Measurements from ENCODE around the gene KIF6.

KIF6 gene

GRCh38 chr6:39424831-39425230, 300.4 kb downstream of the KIF6 start:
- no peak for DNase-seq (ENCODE audit: low read depth)
- TF ChIP-seq, protein P1, sequence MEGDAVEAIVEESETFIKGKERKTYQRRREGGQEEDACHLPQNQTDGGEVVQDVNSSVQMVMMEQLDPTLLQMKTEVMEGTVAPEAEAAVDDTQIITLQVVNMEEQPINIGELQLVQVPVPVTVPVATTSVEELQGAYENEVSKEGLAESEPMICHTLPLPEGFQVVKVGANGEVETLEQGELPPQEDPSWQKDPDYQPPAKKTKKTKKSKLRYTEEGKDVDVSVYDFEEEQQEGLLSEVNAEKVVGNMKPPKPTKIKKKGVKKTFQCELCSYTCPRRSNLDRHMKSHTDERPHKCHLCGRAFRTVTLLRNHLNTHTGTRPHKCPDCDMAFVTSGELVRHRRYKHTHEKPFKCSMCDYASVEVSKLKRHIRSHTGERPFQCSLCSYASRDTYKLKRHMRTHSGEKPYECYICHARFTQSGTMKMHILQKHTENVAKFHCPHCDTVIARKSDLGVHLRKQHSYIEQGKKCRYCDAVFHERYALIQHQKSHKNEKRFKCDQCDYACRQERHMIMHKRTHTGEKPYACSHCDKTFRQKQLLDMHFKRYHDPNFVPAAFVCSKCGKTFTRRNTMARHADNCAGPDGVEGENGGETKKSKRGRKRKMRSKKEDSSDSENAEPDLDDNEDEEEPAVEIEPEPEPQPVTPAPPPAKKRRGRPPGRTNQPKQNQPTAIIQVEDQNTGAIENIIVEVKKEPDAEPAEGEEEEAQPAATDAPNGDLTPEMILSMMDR (IDR thresholded peaks at IDR 0.05; ENCODE audit: insufficient read depth, low read depth, low read length, missing control alignments) = no peak
- no peak overlapping the region for H3K4me3 ChIP-seq (ENCODE audit: low read depth, low read length)

DNA sequence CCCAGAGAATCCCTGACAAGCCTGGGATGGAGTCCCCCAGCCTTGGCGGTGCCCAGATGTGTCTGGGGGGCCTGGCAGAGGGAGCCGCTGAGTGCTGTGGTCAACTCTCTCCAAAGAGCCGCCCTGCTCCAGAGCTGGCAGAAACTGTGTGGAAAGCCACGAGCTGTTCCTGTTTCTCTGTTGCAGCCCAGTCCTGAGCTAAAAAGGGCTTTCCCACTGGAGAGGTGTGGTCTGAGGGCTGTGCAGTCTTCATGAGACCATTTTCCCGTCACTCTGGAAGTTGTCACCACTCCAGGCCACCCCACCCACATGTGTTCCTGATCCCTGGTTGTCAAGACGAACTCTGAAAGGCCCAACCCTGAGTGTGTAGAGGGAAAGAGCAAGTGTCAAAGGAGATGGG, 303.0 kb downstream of the KIF6 start:
- H3K4me3 ChIP-seq (ENCODE audit: low read depth, low read length) = no peak overlapping the region
- no peak for DNase-seq (ENCODE audit: low read depth)
- TF ChIP-seq, protein P1 (IDR thresholded peaks at IDR 0.05; ENCODE audit: insufficient read depth, low read depth, low read length, missing control alignments) = no peak

DNA sequence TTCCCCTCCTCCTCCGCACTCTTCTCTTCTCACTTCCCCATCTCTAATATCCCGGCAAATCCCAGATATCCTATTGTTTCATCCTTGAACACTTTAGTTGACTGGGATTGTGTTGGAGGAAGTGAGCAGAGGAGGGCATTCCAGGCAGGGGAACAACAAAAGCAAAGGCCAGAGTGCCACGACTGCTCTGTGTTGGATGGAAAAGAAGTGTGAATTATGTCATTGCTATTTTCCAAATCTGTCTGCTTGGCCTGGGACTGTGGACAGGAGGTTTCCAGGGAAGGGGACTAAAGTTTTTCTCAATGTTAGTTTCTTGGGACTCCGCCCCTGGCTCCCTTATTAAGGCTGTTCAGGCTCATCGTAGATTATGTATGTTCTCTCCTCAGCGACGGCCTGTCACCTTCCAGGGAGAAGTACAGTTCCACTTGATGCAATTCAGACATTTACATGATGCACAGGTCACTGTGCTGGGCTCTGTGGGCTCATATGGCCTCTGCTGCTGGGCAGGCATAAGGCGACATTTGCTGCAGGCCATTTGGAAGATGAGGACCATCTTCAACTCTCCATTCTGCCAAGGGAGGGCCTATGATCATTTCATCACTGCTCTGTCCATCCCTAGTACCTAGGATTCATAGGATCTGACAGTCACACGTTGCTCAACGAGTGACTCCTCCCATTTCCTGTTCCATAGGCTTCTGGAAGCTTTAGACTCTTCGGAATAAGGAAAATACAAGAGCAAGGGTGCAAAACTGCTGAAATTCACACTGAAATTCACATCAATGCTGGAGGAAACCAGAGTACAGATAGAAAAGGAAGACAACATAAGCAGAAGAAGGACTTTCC, 303.6 kb downstream of the KIF6 start:
- TF ChIP-seq, protein P1 (IDR thresholded peaks at IDR 0.05; ENCODE audit: insufficient read depth, low read depth, low read length, missing control alignments) = no peak
- no peak for DNase-seq (ENCODE audit: low read depth)
- no peak overlapping the region for H3K4me3 ChIP-seq (ENCODE audit: low read depth, low read length)

DNA sequence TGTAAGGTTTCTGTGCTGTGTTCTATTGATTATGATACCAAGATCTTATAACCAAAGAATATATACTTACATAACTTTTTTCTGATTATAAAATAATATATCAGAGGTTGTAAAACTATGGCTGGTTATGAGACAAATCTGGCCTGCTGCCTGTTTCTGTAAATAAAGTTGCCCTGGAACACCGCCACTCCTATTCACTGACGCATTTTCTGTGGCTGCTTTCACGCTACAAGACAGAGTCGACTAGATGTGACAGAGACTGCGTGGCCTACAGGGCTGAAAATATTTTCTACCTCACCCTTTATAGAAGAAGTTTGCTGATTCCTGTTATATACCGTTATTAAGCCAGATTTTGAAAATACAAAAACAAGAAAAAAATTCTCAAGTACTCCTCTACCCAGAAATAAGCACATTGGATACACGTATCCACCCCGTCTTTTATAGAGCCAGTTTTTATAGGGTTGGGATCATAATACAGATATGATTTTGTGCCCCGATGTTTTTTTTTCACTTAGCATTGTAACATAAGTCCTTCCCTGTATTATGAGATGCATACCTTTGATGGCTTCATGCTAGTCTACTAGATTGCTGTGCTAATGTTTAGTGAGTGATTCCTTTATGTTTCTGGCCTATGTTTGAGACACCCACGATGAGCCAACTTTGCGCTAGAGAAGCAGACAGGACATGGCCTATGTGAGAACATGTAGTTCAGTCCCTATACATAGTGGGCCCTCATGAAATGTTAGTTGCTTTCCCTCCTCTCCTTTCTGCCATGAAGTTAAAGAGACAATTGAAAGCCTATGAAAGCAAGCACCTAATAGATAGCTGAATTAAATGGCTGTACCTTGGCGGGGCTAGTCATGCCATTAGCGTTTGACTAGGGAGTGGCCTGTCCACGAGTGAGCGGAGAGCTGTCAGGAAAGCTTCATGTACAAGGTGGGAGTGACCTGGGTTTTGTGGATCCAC, 304.6 kb downstream of the KIF6 start:
- TF ChIP-seq, protein P1 (IDR thresholded peaks at IDR 0.05; ENCODE audit: insufficient read depth, low read depth, low read length, missing control alignments) = no peak
- H3K4me3 ChIP-seq (ENCODE audit: low read depth, low read length) = no peak overlapping the region
- no peak for DNase-seq (ENCODE audit: low read depth)

- DNase-seq (ENCODE audit: low read depth) = no peak
- TF ChIP-seq, protein P1 (IDR thresholded peaks at IDR 0.05; ENCODE audit: insufficient read depth, low read depth, low read length, missing control alignments) = no peak
- H3K4me3 ChIP-seq (ENCODE audit: low read depth, low read length) = no peak overlapping the region
These were observed 305.6 kb downstream of the KIF6 start for GRCh38 chr6:39419607-39420006.

DNA sequence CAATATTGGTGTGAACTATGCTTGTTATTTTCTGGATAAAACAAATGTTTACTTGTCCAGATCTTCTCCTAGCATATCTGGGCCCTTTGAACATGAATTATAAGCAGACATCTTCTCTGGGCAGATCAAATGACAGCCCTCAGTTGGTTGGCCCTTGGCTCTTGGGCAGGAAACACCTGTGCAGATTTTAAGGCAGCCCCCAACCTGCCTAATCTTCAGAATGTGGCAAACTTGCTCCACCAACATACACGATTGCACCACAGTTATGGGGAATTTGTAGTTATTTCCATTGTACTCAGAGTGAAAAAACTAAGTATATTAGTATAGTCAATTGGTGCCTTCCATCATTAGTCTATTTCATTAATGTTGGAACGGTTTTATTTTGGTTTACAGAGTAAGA, 307.8 kb downstream of the KIF6 start:
- H3K4me3 ChIP-seq (ENCODE audit: low read depth, low read length) = no peak overlapping the region
- TF ChIP-seq, protein P1 (IDR thresholded peaks at IDR 0.05; ENCODE audit: insufficient read depth, low read depth, low read length, missing control alignments) = no peak
- DNase-seq (ENCODE audit: low read depth) = no peak
